HS-5 (cell line): ENCODE data around the gene OLR1.
A peak's percentile ranks its signal among the peaks of the same experiment; 100 is the strongest.

Experiments
- DNase-seq: peaks from one replicate; pipeline ENCODE4 v3.0.0-alpha.2; 2012; ENCODE audit warnings: low read depth

The OLR1 gene

GRCh38 chr12:10153271-10154144, 18.4 kb downstream of the OLR1 start:
- peak; percentile 29 for DNase-seq

GRCh38 chr12:10151621-10152020, 20.3 kb downstream of the OLR1 start:
- DNase-seq = no peak

GRCh38 chr12:10147714-10148403, 24.1 kb downstream of the OLR1 start:
- no peak for DNase-seq

- no peak for DNase-seq
These were observed 28.8 kb downstream of the OLR1 start for GRCh38 chr12:10142976-10143589.

GRCh38 chr12:10140001-10140400, 31.9 kb downstream of the OLR1 start:
- peak; percentile 34 for DNase-seq

DNA sequence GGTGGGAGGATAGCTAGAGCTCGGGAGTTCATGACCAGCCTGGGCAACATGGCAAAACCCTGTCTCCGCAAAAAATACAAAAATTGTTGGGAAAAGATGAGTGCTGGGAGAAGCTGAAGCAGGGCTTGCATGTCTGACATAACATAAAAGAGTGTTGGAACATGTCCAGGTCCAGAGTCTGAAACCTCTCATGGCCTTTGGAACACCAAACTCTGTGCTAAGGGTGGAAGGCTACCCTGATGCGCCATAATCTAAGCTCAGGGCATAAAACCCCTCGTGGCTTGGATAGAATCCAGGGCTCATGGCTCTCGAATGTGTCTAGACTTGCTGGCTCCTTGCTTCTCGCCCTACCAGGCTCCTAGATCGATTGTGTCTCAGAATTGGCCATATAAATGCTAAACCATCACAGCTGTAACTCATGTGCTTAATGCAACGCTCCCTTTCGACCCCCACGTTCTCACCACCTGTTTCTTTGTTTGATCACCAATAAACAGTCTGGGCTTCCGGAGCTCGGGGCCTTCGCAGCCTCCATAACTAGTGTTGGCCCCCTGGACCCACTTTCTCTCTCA, 35.2 kb downstream of the OLR1 start:
- DNase-seq = no peak

DNA sequence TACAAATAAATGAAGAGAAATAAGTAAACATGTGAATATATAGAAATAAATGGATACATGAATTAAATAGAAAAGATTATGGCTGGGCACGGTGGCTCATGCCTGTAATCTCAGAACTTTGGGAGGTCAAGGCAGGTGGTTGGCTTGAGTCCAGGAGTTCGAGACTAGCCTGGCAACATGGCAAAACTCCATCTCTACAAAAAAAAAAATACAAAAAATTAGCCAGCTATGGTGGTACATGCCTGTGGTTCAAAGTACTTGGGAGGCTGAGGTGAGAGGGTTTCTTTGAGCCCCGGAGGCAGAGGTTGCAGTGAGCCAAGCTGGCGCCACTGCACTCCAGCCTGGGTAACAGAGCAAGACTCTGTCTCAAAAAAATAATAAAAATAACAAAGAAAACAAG, 36.8 kb downstream of the OLR1 start:
- no peak for DNase-seq

GRCh38 chr12:10132850-10133370, 39.0 kb downstream of the OLR1 start:
- DNase-seq = no peak

DNA sequence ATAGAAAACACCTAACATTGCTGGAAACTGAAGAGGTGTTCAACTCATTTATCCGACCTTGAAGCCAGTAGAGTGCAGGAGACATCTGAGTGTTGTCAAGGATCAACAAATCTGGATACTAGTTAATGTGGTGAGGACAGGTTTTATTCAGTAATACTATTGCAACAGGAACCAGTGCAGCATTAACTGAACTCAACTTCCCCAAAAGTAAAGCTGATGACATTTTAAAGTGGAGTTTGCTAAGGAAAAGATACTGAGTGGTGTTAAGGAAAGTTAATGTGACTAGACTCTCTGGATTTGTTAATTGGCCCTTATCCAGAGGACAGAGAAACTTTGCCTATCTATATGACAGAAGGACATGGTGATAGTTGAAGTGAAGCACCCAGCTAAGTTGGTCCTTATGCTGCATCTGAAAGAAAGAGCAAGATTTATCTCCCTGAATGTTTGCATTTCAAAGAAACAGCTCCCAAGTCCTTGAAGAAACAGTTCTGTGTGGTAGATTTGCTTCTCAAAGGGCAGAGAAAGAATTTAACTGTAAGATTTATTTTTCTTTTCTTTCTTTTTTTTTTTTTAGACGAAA, 40.7 kb downstream of the OLR1 start:
- no peak for DNase-seq

GRCh38 chr12:10130042-10130441, 41.9 kb downstream of the OLR1 start, which contains the start of gene CLEC7A:
CLEC7A (minus strand) TSS chr12:10130199; CDS start chr12:10130082, 117 bp downstream.
- no peak for DNase-seq

GRCh38 chr12:10128687-10129086, 43.2 kb downstream of the OLR1 start:
- DNase-seq = no peak

DNA sequence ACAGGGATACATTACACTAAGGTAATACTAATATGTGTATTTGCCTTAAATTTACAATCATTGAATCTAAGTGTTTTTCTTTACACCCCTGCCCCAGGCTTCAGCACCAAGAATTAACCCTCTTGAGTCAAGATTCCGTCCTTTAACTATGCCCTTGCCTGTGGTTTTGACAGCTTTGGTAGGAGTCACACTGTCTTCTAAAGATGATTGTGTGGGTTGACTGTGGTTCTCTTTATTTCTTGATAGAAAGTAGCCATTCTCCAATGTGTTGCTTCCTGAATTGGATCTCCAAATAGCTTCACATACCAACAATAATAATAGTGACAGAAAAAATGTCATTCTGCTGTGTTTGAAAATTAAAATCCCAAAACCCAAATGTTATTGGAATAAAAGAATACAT, 45.5 kb downstream of the OLR1 start:
- no peak for DNase-seq

- no peak for DNase-seq
These were observed 49.2 kb downstream of the OLR1 start for GRCh38 chr12:10122689-10123088.

DNA sequence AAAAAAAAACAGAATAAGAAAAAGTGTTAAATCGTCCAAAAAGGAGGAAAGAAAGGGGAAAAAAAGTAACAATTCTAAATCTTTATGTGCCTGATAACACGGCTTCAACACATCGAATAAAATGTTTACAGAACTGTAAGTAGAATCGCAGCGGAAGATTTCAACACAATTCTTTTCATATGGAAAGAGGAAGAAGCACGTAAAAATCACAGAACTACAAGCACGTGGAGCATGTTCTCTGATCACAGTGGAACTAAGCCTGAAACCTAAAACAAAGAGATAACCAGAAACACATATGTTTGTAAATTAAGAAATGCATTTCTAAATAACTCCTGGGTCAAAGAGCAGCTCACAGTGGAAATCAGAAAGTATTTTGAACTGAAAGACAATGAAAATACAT, 50.7 kb downstream of the OLR1 start:
- no peak for DNase-seq

- DNase-seq = no peak
These were observed 52.9 kb downstream of the OLR1 start for GRCh38 chr12:10119066-10119465.

DNA sequence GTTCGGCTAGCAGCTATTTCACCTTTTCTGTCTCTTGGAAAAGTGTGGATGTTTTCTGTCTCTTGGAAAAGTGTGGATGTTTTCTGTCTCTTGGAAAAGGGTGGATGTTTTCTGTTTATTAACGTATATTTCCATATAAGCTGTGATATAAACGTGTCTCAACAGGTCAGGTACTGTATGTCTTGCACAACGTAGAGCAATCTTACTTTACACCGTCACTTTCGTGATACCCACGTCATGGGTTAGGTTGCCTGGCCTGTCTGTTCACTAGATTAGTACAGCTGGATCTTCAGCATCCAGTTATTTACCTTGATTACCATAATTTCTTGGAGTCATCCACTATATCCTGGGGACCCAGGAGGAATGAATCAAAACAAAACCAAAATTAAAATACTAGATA, 56.0 kb downstream of the OLR1 start:
- DNase-seq = no peak

DNA sequence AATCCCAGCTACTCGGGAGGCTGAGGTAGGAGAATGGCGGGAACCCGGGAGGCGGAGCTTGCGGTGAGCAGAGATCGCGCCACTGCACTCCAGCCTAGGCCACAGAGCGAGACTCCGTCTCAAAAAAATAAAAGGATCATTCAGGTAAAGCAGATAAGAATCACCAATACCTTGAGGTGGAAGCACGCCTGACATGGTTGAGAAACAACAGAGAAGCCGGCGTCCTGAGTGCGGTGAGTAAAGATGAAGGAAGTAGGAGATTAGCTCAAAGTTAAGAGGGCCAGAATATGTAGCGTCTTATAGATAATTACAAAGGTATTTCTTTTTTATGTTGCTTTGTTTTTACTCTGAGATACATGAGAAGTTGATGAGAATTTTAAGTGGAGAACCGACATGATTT, 56.6 kb downstream of the OLR1 start:
- DNase-seq = no peak

- no peak for DNase-seq
These were observed 58.0 kb downstream of the OLR1 start for GRCh38 chr12:10113920-10114319.

GRCh38 chr12:10113075-10113474, 58.9 kb downstream of the OLR1 start:
- no peak for DNase-seq

DNA sequence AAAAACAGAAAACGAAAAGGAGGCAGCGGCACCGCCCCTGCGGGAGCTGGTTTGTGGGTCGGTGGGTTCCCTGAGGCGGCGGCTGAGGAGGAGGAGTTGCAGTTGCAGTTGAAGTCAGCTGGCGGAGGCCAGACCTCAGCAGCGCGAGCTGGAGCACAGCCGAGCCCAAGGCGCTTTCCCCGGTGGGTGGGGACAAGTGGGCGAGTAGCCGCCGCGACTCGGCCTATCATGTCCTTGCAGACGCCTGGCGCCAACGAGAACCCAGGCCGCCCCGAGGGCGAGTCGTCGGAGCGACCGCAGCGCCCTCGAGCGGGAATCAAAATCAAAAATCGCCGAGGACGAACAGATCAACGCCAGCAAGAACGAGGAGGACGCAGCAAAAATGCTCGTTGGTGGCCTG, 60.5 kb downstream of the OLR1 start:
- DNase-seq = no peak

DNA sequence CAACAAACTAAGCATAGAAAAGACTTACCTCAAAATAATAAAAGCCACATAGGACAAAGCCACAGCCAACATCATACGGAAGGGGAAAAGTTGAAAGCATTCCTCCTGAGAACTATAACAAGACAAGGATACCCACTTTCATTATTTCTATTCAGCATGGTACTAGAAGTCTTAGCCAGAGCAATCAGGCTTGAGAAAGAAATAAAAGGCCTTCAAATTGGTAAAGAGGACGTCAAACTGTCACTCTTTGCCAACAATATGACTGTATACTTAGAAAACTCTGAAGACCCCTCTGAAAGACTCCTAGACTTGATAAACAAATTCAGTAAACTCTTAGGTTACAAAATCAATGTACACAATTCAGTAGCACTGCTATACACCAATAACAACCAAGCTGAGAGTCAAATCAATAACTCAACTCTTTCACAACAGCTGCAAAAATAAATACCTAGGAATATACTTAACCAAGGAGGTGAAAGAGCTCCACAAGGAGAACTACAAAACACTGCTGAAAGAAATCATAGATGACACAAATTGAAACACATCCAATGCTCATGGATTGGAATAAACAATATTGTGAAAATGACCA, 61.6 kb downstream of the OLR1 start:
- DNase-seq = no peak
